HL-60/S4 treated with phorbol 12-myristate 13-acetate at 8.2 ng/mL for 4 days and 3 days (cell line): Measurements from ENCODE around the gene ANGPTL8.

ENCODE experiments used
- in situ Hi-C: fragments of 300-500 bp; cut with MboI; formaldehyde crosslinking; loops from 2 replicates; pipeline ENCODE4 v1.15.0; 2022; ENCODE audit warnings: low sequenced_read_pairs

Gene ANGPTL8

DNA sequence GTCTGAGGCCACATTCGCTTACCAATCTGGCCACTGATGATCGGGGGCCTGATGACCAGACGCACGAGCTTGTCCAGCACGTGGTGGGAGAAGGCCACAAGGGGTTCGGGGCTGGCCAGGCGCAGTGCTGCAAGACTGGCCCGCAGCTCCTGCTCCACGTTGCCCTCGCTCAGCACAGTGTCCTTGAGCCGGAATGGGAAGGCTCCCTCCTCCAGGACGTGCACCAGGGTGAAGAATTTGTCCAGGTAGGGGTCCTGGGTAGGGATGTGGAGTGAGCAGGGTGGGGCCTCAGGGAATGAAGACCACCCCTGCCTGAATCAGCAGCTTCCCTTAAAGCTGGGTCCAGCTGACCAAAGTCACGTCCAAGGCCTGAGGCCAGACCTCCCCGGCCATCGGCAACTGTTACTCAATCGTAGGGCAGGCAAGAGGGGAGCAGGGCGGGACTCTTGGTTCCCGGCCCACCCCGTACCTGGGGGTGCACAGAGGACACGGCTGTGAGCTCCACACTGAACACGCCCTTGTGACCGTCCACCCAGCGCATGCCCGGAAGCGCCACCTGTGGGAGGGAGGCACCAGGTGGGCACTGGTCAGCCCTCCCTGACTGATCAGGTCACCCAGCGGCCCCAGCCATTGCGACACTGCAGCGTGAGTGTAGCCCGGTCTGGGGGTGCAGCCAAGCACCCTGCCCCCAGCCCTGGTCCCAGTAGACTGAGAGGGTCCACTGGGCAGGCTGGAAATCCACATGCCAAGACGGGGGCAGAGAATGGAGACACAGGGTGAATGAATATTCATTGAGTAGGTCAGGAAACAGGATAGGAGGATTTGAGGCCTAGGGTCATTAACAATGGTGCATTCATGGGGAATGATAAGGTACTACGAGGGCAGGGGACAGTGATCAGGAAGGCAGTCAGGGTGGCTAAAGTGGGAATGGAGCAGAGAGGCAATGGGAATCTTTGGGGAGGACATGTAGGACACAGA is 2.8 kb upstream of the ANGPTL8 start:
- in situ Hi-C loops = no loop called here

DNA sequence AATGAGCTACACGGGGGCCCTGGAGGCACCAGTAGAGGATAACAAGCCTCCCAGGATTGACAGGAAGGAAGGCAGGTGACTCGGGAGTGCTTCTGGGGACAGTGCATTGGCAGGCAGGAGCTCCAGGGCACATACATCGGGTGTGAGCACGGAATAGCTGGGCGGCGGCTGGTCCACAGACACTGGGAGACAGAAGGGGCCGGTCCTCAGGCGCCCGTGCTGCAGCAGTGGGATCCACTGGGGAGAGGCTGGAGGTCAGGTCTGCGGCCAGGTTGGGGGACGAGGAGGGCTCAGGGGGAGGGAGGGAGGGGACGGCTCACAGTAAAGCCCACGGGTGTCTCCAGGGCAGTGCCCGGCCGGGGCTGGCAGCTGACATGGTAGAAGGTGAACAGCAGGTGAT is 2.1 kb upstream of the ANGPTL8 start:
- in situ Hi-C loops = no loop called here

DNA sequence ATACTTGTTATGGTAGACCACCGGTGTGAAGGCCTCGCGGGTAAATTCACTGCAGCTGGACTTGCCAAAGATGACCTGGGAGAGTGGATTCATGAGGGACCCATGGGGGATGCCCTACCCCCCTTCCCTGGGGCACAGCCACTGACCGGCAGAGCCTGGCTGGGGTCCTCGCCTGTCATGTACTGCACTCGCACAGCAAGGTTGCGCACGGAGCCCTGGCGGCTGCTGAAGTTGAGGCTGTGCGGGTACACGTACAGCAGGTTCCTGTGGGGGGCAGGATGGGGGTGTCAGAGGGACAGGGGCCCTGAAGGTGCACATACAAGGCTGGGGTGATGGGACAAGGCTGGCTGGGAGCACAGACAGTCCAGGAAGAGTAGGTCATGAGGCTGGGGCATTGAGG is 1.4 kb upstream of the ANGPTL8 start:
- in situ Hi-C loops = no loop called here

DNA sequence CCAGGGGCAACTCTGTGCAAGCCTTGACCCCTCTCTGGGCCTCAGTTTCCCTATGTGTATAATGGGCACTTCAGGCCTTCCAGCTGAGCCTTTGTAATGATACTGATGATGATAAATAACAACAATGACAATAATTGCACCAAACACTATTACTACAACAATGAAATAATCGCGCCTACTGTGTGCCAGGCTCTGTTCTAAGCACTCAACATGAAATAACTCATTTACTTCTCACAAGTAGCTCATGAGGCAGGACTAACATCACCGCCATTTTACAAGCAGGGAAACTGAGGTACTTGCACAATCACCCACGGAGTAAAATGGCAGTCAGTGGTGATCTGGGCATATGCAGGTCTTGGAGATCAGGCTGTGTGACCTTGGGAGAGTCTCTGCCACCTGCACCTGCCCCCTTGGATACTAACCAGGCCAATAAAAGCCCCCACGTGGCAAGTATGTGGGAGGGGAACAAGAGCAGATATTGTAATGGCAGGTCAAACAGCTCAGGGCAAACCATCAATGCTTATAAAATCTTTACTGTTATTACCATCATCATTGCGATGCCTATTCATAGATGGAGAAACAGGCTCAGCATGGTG is 540 bp upstream of the ANGPTL8 start:
- in situ Hi-C loops = no loop called here

DNA sequence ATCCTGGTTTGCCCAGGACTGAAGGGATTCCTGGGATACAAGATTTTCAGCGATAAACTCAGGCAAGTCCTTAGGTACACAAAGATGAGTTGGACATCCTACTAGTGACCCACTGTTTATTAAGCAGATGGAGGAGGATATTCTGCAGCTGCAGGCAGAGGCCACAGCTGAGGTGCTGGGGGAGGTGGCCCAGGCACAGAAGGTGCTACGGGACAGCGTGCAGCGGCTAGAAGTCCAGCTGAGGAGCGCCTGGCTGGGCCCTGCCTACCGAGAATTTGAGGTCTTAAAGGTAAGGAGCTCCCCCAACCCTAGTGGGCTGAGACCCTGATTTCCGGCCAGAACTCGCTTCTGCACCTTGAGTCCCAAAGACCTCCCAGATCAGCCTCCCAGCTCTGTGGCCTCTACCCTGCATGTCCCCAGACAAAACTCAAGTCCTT is 607 bp downstream of the ANGPTL8 start:
- in situ Hi-C loops = no loop called here

DNA sequence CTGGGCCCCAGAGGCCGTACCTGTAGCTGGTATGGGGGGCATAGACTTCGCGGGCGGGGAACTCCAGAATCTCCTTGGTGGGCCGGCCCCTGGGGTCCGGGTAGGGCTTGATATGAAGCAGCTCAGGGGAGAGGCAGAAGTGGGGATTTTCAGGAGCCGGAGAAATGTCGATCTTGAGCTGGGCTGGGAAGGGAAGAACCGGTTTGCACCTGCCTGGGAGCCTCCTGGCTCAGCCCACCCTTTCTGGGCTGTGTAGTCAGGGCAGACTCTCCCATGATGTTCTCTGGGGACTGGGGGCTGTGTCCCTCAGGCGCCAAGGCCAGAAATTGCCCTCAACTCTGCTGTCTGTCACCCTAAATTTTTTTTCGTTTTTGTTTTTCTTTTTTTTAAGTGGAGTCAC is 2.6 kb downstream of the ANGPTL8 start:
- in situ Hi-C loops = no loop called here

DNA sequence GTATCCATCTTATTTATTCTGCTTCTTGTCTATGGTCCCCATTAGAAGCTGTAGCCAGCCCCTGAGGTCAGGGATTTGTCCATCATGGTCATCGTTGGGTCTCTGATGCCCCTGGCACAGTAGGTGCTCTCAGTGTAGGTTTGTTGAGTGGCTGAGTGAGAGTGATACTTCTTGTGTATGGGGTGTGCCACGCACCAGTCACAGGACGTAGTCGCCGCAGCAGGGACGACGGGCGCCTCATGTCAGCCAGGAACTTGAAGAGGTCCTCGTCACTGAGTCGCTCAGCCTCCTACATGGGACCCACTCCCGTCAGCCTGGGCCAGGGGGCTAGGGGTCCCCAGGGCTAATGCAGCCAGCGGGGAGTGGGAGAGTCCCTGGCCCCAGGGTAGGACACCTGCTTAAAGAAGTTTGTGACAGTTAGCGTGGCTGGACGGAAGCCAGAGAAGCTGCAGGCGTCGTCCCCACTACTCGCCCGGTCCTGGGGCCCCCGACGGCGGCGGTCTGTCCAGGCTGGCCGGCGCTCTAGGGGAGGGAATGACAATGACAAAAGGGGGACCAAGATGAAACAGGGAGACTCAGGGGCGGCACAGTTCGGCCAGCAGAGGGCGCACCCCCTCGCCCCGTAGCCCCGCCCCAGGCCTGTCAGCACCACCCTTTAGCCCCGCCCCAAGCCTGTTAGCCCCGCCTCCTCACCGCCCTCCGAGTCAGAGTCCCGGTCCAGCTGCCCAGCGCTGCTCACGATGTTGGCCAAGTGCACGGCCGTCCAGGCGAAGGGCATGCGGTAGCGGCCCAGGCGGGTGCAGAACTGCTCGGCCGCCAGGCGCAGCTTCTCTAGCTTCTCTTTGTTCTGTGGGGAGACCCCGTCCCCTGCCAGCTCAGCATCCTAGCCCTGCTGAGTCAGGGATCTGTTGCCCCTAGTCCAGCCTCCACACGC is 3.7 kb downstream of the ANGPTL8 start:
- in situ Hi-C loops = no loop called here

DNA sequence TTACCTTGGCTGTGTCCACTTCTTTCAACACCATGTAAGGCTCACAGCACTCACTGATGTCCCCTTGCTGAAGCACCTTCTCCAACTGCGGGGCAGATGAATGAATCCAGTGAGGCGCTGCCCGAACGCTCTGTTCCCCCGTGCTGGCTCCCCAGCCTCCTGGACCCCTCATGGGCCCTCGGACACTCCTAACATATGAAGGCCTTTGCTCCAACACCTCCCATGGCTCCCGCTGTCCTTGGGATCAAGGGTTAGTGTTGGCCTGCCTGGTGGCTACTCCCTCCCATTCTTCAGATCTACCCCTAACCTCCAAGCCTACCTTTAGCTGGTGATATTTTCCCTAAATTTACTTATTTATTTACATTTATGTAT is 4.4 kb downstream of the ANGPTL8 start:
- in situ Hi-C loops = no loop called here

DNA sequence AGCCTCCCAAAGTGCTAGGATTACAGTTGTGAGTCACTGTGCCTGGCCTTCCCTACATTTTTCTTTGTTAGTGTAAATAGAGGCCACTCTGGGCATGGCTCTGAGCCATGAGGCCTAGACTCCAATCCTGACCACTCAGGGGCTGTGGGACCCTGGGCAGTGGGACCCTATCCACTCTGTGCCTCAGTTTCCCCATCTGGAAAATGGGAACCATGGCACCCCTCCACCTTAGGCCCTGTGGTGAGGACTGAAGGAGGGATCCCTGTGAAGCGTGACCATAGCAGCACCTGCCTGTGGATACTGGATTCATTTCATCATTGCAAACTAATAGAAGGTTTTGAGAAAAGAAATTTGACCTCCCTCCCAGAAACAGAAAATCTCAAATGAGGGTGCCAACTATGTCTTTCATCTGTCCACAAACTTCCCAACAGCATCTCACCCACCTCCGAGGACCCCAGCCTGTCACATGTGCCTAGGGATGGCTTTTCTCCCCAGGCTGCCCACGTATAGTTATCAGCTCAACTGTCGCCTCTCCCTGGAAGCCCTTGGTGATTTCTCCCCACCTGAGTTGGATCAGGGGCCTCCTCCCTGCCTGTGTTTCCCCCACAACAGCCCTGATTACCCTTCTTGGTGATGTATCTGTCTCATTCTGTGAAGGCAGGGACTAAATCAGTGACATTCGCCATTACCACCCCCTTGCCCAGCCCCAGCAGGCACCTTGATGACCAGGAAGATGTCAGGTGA is 5.6 kb downstream of the ANGPTL8 start:
- in situ Hi-C loops = no loop called here

DNA sequence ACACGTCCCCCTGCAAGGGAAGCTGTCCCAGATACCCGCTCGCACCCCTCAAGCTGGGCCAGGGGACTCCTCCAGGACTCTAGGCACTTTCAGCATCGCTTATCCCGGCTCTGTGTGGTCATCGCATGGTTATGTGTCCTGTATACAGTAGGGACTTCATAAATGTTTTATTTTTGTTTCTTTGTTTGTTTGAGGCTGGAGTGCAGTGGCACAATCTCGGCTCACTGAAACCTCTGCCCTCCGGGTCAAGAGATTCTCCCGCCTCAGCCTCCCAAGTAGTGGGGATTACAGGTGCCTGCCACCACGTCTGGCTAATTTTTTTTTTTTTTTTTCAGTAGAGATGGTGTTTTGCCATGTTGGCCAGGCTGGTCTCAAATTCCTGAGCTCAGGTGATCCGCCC is 7.5 kb downstream of the ANGPTL8 start:
- in situ Hi-C loops = no loop called here

DNA sequence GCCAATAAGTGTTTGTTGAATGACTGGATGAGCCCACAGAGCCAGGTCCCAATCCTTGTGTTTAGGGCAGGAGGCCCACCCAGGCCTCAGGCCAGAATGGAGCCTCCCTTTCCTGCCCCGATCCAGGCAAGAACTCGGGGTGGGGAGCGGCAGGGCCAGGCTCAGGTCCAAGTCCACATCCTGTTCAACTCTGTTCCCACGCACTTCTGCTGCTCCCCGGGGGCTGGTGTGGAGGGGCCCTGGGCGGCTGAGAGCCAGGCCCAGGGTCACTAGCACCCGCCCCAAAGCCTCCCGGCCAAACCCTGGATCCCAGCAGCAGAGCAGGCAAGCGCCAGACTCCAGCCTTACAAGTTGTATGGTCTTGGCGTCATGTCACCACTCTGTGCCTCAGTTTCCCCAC is 8.0 kb downstream of the ANGPTL8 start:
- in situ Hi-C loops = no loop called here

DNA sequence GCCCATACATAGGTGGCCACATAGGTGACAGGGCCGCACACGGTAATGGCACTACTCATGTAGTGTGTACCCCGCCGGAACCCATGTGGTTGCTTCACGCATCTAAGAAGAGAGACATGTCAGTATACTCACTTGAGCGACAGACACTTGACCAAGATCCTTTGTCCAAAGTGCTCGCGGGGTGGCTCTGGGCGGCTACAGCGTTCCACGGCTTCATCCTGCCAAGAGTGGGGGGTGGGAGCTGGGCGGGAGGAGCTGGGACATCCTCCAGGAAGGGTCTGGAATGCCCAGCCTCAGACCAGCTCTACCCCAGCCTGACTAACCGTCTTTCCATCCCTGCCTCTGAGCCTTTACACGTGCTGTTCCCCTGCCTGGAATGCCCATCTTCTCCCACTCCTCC is 8.5 kb downstream of the ANGPTL8 start:
- in situ Hi-C loops = no loop called here

DNA sequence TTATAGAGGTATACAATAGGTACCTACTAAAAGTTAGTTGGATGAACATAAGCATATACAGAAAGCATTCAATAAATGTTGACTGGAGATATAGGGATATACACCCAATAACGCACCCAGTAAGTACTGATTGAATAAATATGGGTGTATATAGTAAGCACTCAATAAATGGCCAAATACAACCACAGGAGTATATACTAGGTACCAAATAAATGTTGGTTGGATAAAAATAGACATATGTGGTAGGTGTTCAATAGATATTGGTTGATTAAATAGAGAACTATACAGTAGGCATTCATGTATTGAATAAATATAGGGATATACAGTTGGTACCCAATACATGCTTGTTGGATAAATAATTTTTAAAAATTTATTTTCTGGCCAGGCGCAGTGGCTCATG is 9.4 kb downstream of the ANGPTL8 start:
- in situ Hi-C loops = no loop called here

DNA sequence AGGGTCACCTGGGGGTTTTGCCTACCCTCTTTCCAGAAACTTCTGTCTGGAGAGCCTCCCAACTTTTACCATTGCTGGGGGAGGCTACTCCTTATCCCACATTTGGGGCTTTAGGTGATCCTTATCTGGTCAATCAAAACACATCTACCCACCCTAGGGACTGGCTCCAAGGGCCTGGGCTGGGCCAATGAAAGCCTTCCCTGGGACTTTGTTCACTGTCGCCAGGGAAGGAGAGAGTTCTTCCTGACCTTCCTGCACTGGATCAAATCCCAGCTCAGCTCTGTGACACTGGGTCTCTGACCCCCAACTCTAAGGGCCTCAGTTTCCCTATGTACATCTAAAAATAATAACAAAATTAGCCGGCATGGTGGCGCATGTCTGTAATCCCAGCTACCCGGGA is 11.8 kb downstream of the ANGPTL8 start:
- in situ Hi-C loops = no loop called here

DNA sequence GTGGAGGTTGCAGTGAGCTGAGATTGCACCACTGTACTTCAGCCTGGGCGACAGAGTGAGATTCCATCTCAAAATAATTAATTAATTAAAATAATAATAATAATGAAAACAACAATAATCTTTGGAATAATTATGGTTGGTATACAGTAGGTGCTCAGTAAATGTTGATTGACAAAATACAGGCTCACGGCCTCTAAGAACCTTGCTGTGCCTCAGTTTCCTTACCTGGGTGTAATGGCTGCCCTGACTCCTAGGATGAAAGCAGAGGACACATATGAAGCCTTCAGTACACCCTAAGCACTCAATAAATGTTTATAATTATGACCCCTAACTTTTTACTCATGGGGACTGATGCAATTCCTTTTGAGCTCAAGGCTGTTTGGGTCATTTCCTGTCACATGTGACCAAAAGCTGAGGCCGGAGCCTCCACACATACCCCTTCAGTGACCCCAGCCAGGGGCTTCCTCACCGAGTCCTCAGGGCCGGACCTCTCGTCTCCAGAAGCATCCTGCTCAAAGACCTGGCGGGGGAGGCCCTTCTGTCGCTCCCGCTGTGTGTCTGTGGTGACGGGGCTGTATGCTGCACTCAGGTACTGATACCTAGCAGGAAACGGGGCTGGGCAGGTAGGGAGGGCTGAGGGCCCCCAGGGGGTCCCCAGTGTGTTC is 12.4 kb downstream of the ANGPTL8 start:
- in situ Hi-C loops = no loop called here

DNA sequence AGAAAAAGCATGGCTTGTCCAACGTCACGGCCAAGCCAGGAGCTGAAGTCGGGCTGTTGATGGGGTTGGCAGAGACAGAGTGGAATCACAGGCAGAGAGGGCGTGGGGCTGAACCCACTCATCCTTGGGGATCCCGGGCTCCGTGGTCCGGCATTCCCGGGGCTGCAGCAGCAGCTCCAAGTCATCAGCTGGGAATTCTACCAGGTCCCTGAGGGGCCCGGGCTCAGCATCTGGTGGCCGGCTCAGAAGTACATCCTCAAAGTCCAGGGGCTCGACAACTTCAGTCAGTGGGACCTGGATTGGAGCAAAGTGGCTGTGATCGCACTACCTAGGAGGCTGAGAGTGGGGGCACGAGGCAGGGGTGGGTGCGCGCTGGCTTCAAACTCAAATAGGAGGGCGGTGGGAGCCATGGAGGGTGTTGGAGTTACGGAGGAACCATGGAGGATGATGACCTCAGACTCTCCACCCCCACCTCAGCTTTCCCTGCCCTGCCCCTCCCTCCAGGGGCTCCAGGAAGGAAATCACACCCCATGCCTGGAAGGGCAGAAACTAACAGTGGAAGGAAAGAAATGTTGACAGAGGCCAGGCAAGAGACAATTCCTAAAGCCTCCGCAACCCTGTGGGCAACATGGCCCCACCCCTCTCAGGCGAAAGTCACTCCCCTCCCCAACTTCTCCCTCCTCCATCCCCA is 13.4 kb downstream of the ANGPTL8 start:
- in situ Hi-C loops = no loop called here

DNA sequence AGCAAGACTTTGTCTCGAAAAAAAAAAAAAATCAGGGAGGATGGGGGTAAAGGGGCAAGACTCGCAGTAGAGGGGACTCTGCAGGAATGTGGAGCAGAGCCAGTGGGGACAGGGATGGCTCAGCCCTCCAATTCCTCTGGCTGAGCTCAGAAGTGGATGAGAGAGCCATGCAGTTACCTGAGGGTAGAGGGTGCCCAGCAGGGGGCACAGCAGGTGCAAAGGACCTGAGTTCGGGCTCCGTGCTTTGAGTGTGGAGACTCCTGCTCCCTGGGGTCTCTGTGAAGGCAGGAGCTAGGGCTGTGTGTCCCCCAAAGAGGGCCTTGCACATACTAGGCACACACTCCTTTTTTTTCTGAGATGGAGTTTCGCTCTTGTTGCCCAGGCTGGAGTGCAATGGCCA is 15.2 kb downstream of the ANGPTL8 start:
- in situ Hi-C loops = no loop called here

DNA sequence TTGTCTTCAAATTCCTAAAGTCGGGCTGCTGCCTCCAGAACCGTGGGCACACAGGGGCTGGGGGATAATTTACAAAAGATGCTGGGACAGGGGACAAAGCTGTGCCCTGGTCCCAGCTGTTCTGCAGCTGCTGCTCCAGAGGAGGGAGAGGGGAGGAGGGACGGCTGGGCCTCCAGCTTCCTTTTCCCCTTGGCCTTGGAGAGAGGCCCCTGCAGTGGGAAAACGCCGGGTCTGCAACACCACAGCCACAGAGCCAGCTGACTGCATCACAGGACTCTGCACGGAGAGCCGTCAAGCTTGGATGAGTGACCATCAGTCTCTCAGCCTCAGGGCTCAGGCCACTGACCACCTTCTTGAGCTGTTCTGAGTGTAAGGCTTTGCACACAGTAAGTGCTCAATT is 16.8 kb downstream of the ANGPTL8 start:
- in situ Hi-C loops = no loop called here

DNA sequence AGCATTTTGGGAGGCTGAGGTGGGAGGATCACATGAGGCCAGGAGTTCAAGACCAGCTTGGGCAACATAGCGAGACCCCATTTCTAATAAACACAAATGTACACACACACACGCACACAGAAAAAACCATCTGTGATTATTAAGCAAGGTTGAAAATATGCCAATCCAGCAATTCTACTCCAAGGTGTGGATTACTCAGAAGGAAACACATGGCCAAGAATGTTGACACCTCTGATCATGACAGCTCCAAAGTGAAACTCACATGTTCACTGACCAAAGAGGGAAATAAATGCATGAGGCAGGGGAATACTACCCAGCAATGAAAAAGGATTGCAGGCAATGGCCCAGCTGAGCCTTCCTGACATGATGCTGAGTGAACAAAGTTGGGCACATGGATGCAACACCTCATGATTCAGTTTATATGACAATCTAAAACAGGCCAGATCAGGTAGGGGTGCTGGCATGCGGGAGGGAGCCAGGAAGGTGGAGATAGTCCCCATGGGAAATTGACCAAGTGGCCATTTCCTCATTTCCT is 18.5 kb downstream of the ANGPTL8 start:
- in situ Hi-C loops = no loop called here
